ENCODE data around the gene JAG1. TPM values are rescaled to one million over a fixed set of nuclear protein-coding genes. Genes with fewer than 3 reads are reported as not detected.

Gene JAG1
- total and polyA plus RNA-seq, 2 of the 4 experiments (the other 2 are of a cell fraction): 10.2 to 22.6 TPM

DNA sequence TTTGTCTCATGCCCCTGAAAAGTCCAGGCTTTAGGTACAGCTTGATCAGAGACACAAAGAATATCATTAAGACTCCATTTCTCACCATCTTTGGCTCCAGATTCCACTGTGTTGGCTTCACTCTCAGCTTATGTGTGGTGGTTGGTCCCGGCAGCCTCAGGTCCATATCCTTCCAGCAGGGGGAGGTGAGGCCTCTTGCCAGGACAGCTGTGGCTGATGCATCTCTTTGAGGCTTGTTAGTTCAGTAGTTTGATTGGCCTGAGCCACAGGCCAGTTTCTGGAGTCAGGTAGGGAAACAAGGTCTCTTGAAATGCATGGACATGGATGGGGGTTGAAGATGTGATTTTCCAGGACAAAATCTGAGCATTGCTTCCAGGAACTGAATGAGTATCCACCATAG, 62.4 kb downstream of the JAG1 start:
- Histone ChIP-seq H3K4me3 (ENCODE audit: insufficient read depth, low read depth, low read length) (no peak overlapping the region), H2BK20ac (ENCODE audit: low read depth, low read length) (peak overlapping the region; percentile 38; the same call in 1 of the 2 replicates), H3K9me3 (ENCODE audit: control insufficient read depth, insufficient read depth, low read length) (no peaks in the 10 kb centered on the region), H3K23ac (ENCODE audit: low read depth, low read length) (no peak overlapping the region), H2AK9ac (replicated peaks; ENCODE audit: low read depth, low read length, poor library complexity) (no peak overlapping the region), H3K56ac (ENCODE audit: extremely low read depth, insufficient read depth, low read length) (no peak overlapping the region), H2AFZ (replicated peaks; ENCODE audit: low read length, poor library complexity) (no peak overlapping the region), H3K9ac (ENCODE audit: low read depth, low read length) (no peak overlapping the region), H3K79me1 (ENCODE audit: low read depth in 1 of 2, low read length in 2 of 2) (peaks cover 0 to 5% of the 10 kb centered on the region in 2 experiments; a peak in 1 of 4 replicates), H2BK5ac (ENCODE audit: low read depth, low read length, poor library complexity, severe bottlenecking) (no peak overlapping the region), H3K36me3 (ENCODE audit: control insufficient read depth, insufficient read depth, low read length) (no peaks in the 10 kb centered on the region), H4K91ac (ENCODE audit: insufficient read depth, low read depth, low read length) (no peak overlapping the region; the same call in 1 of the 2 replicates), H4K5ac (ENCODE audit: low read depth, low read length) (no peak overlapping the region), H3K27me3 (ENCODE audit: control insufficient read depth, insufficient read depth, low read length) (no peaks in the 10 kb centered on the region), H3K18ac (ENCODE audit: low read depth, low read length) (no peak overlapping the region), H4K20me1 (ENCODE audit: insufficient read depth, low read length) (no peaks in the 10 kb centered on the region), H3K9me1 (ENCODE audit: insufficient read depth, low read length) (peaks cover 11% of the 10 kb centered on the region), H4K8ac (ENCODE audit: low read depth in 2 of 2, low read length in 2 of 2) (no peak overlapping the region), H3K14ac (replicated peaks; ENCODE audit: low read depth, low read length) (no peak overlapping the region), H2BK120ac (ENCODE audit: low read depth, low read length) (0 out of 2 replicates have a peak overlapping the region, but pooled peaks have one; percentile 30), H3K4ac (ENCODE audit: low read depth, low read length) (peak overlapping the region; percentile 0; the same call in 1 of the 2 replicates), H2AK5ac (ENCODE audit: low read depth, low read length) (0 out of 2 replicates have a peak overlapping the region, but pooled peaks have one; percentile 6), H3K4me2 (ENCODE audit: low read depth, low read length) (no peak overlapping the region), H3K27ac (ENCODE audit: insufficient read depth, low read length) (no peak overlapping the region), H2BK15ac (ENCODE audit: low read depth, low read length) (peak overlapping the region; percentile 47; the same call in 1 of the 3 replicates), H3K4me1 (ENCODE audit: control insufficient read depth, insufficient read depth, low read length) (peaks cover 14% of the 10 kb centered on the region)
- CTCF ChIA-PET: interaction anchor here (0.6 to 1.4 kb wide), 6 partner anchors 8 to 657 kb away, joined by 3 to 5 read pairs (median 4); no protein-coding TSS in a partner anchor
- intact Hi-C loops (cut with micrococcal nuclease) (no loop called here), dilution Hi-C loops (cut with HindIII; ENCODE audit: low sequenced_read_pairs, unreplicated experiment) (no loop called here), in situ Hi-C loops (cut with MboI; ENCODE audit: low sequenced_read_pairs) (no loop called here)
- ATAC-seq (ENCODE audit: low read depth) (peak; percentile 58), DNase-seq (peak; percentile 66)
- no TSS peak for BruUV-seq (replicated peaks)
- 40% methylated on average over 1 of the region's 1 CpG; no CpG with 5 or more reads in 1 of the 2 experiments for WGBS, 2 experiments (ENCODE audit: extremely low coverage in 2 of 2, insufficient read length in 1 of 2)
- POLR2A ChIA-PET (ENCODE audit: unreplicated experiment): no interaction called here
- TF ChIP-seq SMC3 (IDR thresholded peaks at IDR 0.05; ENCODE audit: low read depth, low read length) (peak; percentile 40), RAD21 (IDR thresholded peaks at IDR 0.05; ENCODE audit: low read length) (peak; percentile 46; the same call in 1 of the 2 replicates), FOS (IDR thresholded peaks at IDR 0.05; ENCODE audit: low read depth, low read length) (no peak), MXI1 (IDR thresholded peaks at IDR 0.05; ENCODE audit: borderline replicate concordance, low read depth, low read length) (no peak)
- TF ChIP-seq, protein P1, sequence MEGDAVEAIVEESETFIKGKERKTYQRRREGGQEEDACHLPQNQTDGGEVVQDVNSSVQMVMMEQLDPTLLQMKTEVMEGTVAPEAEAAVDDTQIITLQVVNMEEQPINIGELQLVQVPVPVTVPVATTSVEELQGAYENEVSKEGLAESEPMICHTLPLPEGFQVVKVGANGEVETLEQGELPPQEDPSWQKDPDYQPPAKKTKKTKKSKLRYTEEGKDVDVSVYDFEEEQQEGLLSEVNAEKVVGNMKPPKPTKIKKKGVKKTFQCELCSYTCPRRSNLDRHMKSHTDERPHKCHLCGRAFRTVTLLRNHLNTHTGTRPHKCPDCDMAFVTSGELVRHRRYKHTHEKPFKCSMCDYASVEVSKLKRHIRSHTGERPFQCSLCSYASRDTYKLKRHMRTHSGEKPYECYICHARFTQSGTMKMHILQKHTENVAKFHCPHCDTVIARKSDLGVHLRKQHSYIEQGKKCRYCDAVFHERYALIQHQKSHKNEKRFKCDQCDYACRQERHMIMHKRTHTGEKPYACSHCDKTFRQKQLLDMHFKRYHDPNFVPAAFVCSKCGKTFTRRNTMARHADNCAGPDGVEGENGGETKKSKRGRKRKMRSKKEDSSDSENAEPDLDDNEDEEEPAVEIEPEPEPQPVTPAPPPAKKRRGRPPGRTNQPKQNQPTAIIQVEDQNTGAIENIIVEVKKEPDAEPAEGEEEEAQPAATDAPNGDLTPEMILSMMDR (conservative IDR thresholded peaks at IDR 0.05; ENCODE audit: low read depth, low read length): peak; percentile 43

Data from IMR-90 (cell line).